Measurements from ENCODE around the gene PNLIPRP3.
"Not testable (repeated sequence)": the region's sequence is repeated elsewhere in the genome, so short reads cannot be mapped to it uniquely, and the experiment has no call there.

PNLIPRP3 gene

DNA sequence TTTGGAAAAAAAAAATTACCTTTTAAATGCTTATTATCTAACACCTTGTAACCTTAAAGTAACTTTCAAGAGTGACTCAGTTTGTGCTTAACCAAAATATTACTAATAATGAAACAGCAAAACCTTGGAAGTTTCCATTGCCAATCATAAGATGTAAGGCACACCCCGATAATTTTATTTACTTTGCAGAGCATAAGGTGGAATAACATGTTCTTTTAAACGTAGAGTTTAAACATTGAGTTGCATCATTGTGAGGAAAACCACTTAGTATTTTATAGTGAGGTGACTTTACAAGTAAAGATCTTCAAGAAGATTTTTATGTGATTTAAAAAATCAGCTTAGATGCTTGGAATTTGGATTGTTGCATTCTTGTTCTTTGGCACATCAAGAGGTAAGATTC is at the start of gene PNLIPRP3:
Gene PNLIPRP3 (plus strand): TSS at position 177 of the 400 bp plus-strand sequence. CDS start 166 bp downstream, at position 343.
- no peak for DNase-seq
- in situ Hi-C loops (cut with HindIII; ENCODE audit: low pct_ligation_motif_present, low pct_unique_long_range_greater_than_20kb, low sequenced_read_pairs) = no loop called here

DNA sequence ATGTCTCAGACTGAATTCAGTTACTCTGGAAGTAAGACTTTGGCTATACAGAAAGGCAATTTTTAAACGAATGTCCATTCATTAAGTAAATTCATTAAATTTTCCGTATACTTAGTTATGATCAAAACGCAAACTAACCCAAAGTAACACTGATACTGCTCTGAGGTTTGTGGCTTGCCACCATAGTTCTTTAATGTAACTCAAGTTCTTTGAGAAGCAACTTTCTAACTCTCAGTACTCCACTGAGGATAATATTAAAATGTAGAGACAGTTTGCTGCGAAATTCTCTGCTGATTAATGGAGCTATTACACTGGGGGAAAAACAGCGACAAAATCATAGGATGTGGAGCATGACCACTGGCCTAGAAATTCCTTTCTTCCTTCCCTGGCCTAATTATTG is 45.4 kb upstream of the PNLIPRP3 start:
- in situ Hi-C loops (cut with HindIII; ENCODE audit: low pct_ligation_motif_present, low pct_unique_long_range_greater_than_20kb, low sequenced_read_pairs) = no loop called here

DNA sequence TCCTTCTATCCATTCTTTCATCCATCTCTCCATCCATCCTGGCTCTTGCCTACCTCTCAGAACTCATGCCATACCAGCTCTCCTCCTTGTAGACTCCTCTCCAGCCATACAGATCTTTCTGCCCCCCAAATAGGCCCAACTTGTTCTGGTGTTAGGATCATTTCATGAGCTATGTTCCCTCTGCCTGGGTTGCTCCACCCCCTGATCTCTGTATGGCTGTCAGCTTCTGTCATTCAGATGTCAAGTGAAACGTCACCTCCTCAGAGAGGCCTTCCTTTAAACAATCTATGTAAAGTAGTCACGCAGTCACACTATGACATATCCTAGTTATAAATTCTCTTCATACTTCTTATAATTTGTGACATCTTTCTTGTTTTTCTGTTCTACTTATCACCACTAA is 42.3 kb upstream of the PNLIPRP3 start:
- no peak for DNase-seq
- in situ Hi-C loops (cut with HindIII; ENCODE audit: low pct_ligation_motif_present, low pct_unique_long_range_greater_than_20kb, low sequenced_read_pairs) = no loop called here

More for the DNA sequence above, 45.4 kb upstream of the PNLIPRP3 start:
- no peak for DNase-seq

DNA sequence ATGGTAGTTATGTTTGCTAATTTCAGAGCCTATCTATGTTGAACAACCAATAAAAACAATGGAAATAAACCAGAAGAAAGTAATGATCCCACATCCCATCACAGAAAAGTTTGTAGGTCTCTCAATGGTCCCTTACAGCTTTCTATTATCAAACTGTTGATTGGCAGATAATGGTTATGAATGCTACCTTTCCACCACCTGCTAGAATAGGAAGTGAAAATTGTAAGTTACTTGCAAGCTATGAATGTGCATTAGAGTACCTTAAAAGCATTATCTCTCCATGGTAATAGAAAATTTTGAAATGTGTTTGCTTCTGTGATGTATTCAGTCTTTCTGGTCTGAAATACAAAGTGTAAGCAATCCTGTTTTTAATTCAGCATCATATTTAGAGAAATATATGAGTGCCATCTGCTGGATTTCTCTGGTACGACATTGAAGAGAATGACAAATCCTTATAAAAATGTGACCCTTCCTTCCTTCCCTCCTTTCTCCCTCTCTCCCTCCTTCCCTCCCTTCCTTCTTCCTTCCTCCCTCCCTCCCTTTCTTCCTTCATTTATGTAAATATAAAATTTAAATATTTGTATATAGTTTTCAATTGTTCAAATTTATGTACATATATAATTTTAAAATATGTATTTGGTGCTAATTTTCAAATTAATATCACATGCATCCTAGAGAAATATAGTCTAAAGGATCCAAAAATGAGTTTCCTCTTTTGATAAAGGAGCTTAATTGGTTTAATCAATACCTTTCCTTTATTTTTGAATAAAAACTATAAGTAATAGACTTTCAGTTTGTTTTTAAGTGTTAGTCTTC is 41.4 kb upstream of the PNLIPRP3 start:
- peak; percentile 71 for DNase-seq
- in situ Hi-C loops (cut with HindIII; ENCODE audit: low pct_ligation_motif_present, low pct_unique_long_range_greater_than_20kb, low sequenced_read_pairs) = no loop called here

DNA sequence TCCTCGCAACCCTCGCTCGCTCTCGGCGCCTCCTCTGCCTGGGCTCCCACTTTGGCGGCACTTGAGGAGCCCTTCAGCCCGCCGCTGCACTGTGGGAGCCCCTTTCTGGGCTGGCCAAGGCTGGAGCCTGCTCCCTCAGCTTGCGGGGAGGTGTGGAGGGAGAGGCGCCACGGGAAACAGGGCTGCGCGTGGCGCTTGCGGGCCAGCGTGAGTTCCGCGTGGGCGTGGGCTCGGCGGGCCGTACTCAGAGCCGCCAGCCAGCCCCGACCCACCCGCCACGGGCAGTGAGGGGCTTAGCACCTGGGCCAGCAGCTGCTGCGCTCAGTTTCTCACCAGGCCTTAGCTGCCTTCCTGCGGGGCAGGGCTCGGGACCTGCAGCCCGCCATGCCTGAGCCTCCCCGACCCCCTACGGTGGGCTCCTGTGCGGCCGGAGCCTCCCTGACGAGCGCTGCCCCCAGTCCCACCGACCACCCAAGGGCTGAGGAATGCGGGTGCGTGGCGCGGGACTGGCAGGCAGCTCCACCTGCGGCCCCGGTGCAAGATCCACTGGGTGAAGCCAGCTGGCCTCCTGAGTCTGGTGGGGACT is 34.3 kb upstream of the PNLIPRP3 start:
- in situ Hi-C loops (cut with HindIII; ENCODE audit: low pct_ligation_motif_present, low pct_unique_long_range_greater_than_20kb, low sequenced_read_pairs) = not testable (repeated sequence)

DNA sequence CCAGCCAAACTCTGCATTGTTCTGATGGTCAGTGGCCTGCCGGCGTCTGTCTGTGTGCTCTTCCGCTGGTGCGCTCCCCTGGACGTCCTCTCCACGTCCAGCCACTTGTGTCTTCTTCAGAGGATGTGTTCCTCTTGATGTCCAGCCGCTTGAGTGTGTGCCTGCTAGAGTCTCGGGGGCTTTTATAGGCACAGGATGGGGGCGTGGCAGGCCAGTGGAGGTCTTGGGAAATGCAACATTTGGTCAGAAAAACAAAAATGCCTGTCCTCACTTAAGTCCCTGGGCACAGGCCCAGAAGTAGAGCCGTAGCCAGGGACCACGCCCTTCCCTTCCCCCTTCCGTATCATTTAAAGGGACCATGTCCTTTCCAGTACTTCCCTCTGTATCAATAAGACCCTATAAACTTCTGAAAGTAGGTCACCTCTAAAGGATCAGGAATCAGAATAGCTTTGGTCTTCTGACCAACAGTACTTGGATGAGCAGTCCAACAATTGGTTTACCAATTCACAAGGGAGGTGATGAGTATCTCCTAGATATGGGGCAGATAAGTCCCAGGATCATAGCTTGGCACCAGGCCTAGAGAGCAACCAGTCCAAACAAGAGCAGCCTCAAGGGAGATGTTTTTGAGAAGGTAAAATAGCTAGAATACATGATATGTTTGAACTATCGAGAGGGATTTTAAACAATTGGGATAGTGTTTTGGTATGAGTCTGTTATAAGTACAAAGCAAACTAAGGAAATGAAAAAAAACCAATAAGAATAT is 32.2 kb upstream of the PNLIPRP3 start:
- no peak for DNase-seq
- in situ Hi-C loops (cut with HindIII; ENCODE audit: low pct_ligation_motif_present, low pct_unique_long_range_greater_than_20kb, low sequenced_read_pairs) = no loop called here

More for the DNA sequence above, 34.3 kb upstream of the PNLIPRP3 start:
- DNase-seq = not testable (repeated sequence)

DNA sequence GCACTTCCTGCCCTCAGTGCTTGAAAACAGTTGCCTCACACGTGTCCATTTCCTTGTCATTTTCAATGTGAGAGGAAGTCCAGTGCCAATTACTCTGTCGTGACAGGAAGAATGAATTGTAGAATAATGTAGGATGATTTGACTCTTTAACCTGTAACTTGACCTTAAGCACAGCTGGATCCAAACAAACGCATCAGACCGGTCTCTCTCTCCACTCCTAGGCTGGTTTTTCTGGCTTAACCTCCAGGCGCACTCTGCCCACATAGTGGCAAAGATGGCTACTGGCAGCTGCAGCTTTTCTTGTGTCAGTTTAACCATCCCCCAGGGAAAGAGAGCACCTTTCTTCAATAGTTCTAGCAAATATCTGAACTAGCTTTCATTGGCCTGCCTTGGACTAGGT is 29.4 kb upstream of the PNLIPRP3 start:
- in situ Hi-C loops (cut with HindIII; ENCODE audit: low pct_ligation_motif_present, low pct_unique_long_range_greater_than_20kb, low sequenced_read_pairs) = no loop called here
- no peak for DNase-seq

DNA sequence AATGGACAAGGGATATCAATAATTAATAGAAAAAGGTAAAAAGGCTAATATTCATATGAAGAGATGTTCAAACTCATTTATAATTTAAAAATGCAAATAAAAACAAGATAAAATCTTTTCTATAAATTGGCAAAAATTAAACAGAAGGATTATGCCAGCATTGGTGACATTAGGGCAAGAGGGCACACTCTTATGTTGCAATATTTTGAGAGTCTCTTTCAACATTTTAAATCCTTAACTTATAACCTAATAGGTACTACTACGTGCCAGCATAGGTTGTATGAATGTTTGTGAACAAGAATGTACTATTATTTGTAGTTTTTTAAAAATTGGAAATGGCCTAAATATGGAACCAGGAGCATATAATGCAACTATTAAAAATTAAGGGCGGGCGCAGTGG is 24.8 kb upstream of the PNLIPRP3 start:
- in situ Hi-C loops (cut with HindIII; ENCODE audit: low pct_ligation_motif_present, low pct_unique_long_range_greater_than_20kb, low sequenced_read_pairs) = no loop called here
- DNase-seq = no peak

DNA sequence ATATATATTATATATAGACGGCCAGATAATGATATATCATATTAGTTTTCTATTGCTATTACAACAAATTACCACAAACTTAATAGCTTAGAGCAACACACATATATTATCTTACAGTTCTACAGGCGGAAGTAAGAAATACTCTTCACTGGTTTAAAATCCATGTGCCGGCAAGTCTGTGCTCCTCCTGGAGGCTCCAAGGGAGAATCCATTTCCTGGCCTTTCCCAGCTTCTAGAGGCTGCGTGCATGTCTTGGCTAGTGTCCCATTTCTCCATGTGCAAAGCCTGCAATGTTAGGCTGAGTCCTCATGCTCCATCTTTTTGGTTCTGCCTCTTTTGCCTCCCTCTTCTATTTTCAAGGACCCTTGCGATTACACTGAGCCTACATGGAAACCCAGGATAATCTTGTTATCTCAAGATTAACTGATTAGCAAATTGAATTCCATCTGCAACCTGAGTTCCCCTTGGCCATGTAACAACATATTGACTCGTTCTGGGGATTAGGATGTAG is 23.9 kb upstream of the PNLIPRP3 start:
- in situ Hi-C loops (cut with HindIII; ENCODE audit: low pct_ligation_motif_present, low pct_unique_long_range_greater_than_20kb, low sequenced_read_pairs) = no loop called here
- DNase-seq = no peak

DNA sequence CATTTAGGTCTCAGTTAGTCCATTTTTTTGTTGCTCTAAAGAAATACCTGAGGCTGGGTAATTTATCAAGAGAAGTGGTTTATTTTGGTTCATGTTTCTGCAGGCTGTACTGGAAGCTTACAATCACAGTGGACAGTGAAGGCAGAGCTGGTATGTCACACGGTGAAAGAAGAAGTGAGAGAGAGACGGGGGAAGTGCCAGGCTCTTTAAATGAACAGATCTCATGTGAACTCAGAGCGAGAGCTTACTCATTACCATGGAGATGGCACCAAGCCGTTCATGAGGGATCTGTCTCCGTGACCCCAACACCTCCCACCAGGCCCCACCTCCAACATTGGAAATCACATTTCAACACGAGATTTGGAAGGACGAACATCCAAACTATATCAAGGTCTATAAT is 18.9 kb upstream of the PNLIPRP3 start:
- in situ Hi-C loops (cut with HindIII; ENCODE audit: low pct_ligation_motif_present, low pct_unique_long_range_greater_than_20kb, low sequenced_read_pairs) = no loop called here
- no peak for DNase-seq

DNA sequence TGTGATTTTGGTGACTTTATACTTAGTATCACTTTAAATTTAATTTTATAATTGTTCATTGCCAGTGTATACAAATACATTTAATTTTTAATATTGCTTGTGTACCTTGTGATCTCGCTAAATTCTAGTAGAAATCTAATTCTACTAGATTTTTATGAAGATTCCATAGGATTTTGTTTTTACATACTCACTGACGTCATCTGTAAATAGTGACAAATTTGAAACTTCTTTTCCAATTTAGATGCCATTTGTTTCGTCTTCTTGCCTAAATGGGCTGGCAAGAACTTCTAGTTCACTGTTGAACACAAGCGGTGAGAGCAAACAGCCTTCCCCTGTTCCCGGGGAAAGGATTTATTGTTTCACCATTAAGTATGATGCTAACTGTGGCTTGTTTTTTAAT is 17.3 kb upstream of the PNLIPRP3 start:
- no peak for DNase-seq
- in situ Hi-C loops (cut with HindIII; ENCODE audit: low pct_ligation_motif_present, low pct_unique_long_range_greater_than_20kb, low sequenced_read_pairs) = no loop called here

DNA sequence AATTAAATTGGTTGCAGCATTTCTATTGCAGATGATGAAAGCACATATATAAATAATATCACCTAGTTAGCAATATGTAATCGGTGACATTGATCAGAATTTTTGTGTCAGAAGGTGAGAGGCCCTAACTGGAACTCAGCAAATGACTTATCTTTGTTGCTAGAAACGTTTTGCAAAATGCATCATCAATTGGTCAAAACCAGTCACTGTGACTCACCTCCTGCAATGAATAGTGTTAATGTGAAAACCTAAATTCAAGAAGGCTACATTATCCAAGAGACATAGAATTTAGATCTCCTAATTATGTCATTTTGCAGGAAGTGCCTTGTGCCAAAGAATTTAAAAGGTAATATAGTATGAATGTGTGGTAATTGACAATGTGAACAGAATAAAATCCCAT is 9.8 kb upstream of the PNLIPRP3 start:
- no peak for DNase-seq
- in situ Hi-C loops (cut with HindIII; ENCODE audit: low pct_ligation_motif_present, low pct_unique_long_range_greater_than_20kb, low sequenced_read_pairs) = no loop called here

DNA sequence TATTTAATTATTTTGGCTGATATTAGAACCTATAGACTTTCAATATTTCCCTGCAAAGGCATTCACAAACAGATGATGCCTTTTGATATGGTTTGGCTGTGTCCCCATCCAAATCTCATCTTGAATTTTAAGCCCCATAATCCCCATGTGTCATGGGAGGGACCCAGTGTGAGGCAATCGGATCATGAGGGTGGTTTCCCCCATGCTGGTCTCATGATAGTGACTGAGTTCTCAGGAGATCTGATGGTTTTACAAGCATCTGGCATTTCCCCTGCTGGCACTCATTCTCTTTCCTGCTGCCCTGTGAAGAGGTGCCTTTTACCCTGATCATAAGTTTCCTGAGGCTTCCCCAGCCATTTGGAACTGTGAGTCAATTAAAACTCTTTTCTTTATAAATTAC is 9.3 kb upstream of the PNLIPRP3 start:
- DNase-seq = no peak
- in situ Hi-C loops (cut with HindIII; ENCODE audit: low pct_ligation_motif_present, low pct_unique_long_range_greater_than_20kb, low sequenced_read_pairs) = no loop called here

DNA sequence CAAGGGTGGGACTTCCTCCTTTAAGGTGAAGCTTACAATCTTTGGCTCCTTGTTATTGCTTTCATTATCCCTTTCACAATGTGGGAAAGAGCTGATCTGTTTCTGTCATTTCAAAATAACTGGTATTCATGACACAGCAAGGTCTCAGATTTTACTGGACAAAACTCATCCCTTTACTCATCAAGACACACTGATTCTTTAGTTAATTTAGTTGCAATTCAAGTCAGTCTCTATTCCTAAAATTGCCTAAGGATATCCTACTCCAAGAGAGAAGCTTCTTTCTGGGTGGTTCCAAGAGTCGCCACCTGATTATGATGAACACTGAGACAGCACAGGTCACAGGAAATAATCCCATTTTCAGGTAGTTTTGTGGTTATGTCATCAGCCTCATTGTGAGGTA is 5.8 kb upstream of the PNLIPRP3 start:
- in situ Hi-C loops (cut with HindIII; ENCODE audit: low pct_ligation_motif_present, low pct_unique_long_range_greater_than_20kb, low sequenced_read_pairs) = no loop called here
- DNase-seq = no peak

DNA sequence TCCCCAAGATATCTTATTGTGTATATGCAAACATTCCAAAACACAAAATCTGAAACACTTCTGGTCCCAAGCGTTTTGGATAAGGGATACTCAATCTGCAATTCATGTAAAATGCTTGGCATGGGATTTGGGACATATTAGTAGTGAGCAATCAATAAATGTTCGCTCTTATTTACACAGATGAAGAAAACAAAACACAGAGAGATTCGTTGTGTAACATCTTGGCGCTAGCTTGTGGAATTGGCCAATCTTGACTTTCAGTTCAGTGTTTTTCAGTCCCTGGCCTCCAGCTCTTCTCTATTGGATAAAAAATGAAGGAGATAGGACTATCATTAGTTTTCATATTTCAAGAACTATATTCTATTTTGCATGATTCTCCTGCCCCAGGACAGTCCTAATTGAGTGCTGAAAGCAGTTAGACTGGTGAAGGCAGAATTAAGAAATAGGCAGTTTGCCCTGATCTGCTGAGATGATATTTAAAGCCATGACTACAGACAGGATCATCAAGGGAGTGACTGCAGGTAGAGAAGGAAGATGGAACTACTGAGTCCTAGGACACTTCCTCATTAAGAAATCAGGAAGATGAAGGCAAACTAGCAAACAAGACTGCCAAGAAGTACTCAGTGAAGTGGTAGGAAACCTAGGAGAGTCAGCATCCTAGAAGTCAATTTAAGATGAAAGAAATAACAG is 1.8 kb downstream of the PNLIPRP3 start:
- DNase-seq = no peak
- in situ Hi-C loops (cut with HindIII; ENCODE audit: low pct_ligation_motif_present, low pct_unique_long_range_greater_than_20kb, low sequenced_read_pairs) = no loop called here

DNA sequence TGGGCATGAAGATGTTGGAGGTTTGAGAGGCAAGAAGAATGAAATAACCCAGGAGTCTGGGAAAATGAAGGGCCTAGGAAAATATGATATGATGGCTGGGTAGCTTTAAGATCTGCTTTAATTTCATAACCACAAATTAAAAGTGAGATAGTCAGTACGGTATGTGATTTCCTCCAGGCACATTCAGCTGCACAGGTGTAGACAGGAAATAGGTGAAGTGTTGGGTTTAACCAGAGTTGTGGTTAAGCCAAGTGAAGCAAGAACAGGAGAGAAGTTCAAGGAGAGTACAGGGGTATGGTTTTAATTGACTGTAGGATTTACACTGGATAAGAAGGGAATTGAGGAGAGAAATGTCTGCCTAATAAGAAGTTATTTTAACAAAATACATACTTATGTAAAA is 2.6 kb downstream of the PNLIPRP3 start:
- in situ Hi-C loops (cut with HindIII; ENCODE audit: low pct_ligation_motif_present, low pct_unique_long_range_greater_than_20kb, low sequenced_read_pairs) = no loop called here
- DNase-seq = no peak

DNA sequence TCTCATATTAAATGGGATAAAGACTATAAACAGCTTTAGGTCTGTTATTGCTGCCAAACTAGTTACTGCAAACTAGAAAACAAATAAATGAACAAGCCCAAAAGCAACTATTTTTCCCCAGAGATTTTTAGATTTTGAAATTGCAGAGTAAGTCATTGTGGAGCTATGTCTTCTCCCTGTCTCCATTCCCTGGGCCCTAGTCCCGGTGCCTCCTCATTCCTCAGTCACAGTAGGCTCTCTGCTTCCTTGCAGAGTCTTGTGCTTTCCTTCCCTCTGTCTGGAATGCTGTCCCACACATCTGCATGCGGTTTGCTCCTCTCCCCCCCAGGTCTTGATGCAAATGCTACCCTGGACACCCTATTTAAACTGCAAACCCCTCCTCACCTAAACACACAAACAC is 4.0 kb downstream of the PNLIPRP3 start:
- no peak for DNase-seq
- in situ Hi-C loops (cut with HindIII; ENCODE audit: low pct_ligation_motif_present, low pct_unique_long_range_greater_than_20kb, low sequenced_read_pairs) = no loop called here

DNA sequence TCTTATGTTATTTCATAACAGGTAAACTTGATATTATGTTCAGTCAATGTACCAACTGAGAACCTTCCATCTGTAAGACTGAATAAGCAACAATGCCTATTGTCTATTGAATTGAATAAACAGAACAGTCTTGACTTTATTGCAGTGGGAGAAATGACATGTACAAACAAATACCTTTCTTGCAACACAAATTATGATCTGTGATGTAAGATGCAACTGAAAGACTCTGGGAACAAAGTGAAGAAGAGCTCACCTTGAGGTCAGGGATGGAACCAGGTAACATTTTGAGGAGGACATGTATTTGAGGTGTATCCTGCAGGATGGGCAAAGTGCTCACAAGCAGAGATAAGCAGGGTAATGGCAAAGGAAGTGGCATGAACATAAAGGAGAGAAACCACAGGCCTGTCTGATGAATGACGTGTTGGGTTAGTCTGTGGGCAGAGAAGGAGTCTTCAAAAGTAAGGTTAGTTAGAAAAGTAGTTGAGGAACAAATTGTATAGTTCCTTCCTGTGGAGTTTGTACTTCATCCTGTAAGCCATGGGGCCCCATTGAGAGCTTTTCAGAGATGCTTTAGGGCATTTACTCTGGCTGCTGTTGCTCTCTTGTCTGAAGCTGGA is 9.5 kb downstream of the PNLIPRP3 start:
- in situ Hi-C loops (cut with HindIII; ENCODE audit: low pct_ligation_motif_present, low pct_unique_long_range_greater_than_20kb, low sequenced_read_pairs) = no loop called here
- DNase-seq = no peak

Measured in ACHN (cell line).